Left lung (tissue), 10 donors: Measurements from ENCODE around the gene R3HDM4. TPM values are rescaled to one million over a fixed set of nuclear protein-coding genes. Genes with fewer than 3 reads are reported as not detected.

ENCODE experiments used
- ATAC-seq: fragments of 200-7000 bp; cut with Tn5 transposase; one replicate; pipeline ENCODE4 v1.9.1; 2020; ENCODE audit warnings: moderate library complexity
- DNase-seq, 4 donors: peaks; one replicate each; pipeline ENCODE4 v3.0.0-alpha.2; 2013 to 2020
- H3K27ac ChIP-seq, 2 donors: fragments of 200-600 bp; sonication (generic) in 1 of 2; one replicate each; pipeline versions ENCODE4 v1.5.0 to v1.8.0; 2020 to 2021
- H3K27me3 ChIP-seq, 2 donors: fragments of 200-600 bp; sonication (generic) in 1 of 2; one replicate each; pipeline versions ENCODE4 v1.5.0 to v1.8.0; 2020 to 2021
- H3K36me3 ChIP-seq, 2 donors: fragments of 200-600 bp; sonication (generic) in 1 of 2; one replicate each; pipeline versions ENCODE4 v1.5.0 to v1.8.0; 2020 to 2021
- H3K4me1 ChIP-seq, 2 donors: fragments of 200-600 bp; one replicate each; pipeline ENCODE4 v1.8.0; 2021
- H3K4me3 ChIP-seq, 2 donors: fragments of 200-600 bp; sonication (generic) in 1 of 2; one replicate each; pipeline versions ENCODE4 v1.5.0 to v1.8.0; 2020 to 2021; ENCODE audit warnings: mild to moderate bottlenecking in 1 of 2
- H3K9me3 ChIP-seq, 2 donors: fragments of 200-600 bp; sonication (generic) in 1 of 2; one replicate each; pipeline versions ENCODE4 v1.5.0 to v1.8.0; 2020 to 2021
- intact Hi-C, 2 donors: fragments of 100-400 bp; cut with DNase I; formaldehyde crosslinking; loops; one replicate each; pipeline versions ENCODE4 v1.11.2 to v1.14.2; 2022
- polyA plus RNA-seq, 6 donors: library from polyadenylated mRNA; unstranded; fragments of 120-200 nt; gene quantifications; one replicate each; pipeline ENCODE4 v1.2.1, GENCODE V29; 2013; ENCODE audit not compliant: insufficient read length in 6 of 6
- total RNA-seq, 2 donors: library from RNA; stranded (reverse); fragmentation: NEBNext Ultra II Directional; extraction: Animal tissue kit (Norgen Biotek cat#: 25700); gene quantifications; one replicate each; pipeline ENCODE4 v1.2.1, GENCODE V29; 2021
- TF ChIP-seq, protein P1 (sequence below), 2 donors: fragments of 200-600 bp; sonication (generic) in 1 of 2; IDR thresholded peaks; one replicate each; pipeline versions ENCODE4 v1.5.0 to v1.8.0; 2021; ENCODE audit warnings: antibody characterized with exemption in 2 of 2
- donor health status: DM: no; HTN: yes; CAD: no.
- donor health status: DM: no; HTN: no; CAD: no.

Gene R3HDM4
- total and polyA plus RNA-seq, 8 donors, result 28.8 to 66.3 (median 39.0) TPM

DNA sequence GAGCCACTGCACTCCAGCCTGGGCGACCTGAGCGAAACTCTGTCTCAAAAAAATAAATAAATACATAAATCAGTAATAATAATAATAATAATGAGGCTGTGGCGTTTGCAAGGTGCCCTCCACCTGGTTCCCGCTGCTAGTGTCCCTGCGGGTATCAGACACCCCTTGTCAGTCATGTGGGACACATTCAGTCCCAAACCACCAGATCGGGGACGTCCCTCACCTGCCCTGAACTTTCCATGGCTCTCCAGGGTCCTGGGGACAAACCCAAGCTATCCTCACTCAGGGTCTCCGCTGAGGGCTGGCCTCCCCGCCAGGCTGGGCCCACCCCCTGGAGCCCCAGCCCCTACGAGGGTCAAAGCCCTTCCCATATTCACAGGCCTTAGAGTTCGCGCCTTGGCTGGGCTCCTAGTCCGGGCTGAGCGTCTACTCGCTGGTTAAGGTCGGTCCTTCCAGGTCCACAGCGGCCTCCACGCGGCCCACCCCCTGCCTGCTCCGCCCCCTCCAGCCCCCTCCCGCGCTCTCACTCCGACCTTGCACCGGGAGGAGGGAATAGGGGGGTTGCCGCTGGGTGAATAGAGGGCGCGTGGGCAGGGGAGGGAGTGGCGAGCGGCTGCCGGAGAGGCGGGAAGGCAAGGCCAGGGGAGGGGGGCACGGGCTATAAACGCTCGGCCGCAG lies 3.8 kb upstream of the R3HDM4 start:
- DNase-seq, result no peak
- Histone ChIP-seq H3K27ac (no peak overlapping the region), H3K4me3 (peak overlapping the region in 1 of 2 donors; percentile 12), H3K4me1 (peaks cover 17 to 72% of the 10 kb centered on the region in 2 donors), H3K36me3 (no peaks in the 10 kb centered on the region), H3K27me3 (peaks cover 45 to 56% of the 10 kb centered on the region in 2 donors), H3K9me3 (no peaks in the 10 kb centered on the region)
- no peak for ATAC-seq
- TF ChIP-seq, protein P1, sequence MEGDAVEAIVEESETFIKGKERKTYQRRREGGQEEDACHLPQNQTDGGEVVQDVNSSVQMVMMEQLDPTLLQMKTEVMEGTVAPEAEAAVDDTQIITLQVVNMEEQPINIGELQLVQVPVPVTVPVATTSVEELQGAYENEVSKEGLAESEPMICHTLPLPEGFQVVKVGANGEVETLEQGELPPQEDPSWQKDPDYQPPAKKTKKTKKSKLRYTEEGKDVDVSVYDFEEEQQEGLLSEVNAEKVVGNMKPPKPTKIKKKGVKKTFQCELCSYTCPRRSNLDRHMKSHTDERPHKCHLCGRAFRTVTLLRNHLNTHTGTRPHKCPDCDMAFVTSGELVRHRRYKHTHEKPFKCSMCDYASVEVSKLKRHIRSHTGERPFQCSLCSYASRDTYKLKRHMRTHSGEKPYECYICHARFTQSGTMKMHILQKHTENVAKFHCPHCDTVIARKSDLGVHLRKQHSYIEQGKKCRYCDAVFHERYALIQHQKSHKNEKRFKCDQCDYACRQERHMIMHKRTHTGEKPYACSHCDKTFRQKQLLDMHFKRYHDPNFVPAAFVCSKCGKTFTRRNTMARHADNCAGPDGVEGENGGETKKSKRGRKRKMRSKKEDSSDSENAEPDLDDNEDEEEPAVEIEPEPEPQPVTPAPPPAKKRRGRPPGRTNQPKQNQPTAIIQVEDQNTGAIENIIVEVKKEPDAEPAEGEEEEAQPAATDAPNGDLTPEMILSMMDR (IDR thresholded peaks at IDR 0.05), result no peak
- intact Hi-C loops, result loop anchor here in 1 of 2 donors (5.0 kb wide), 2 partner anchors 59 to 149 kb away; partner anchors contain the start of gene CFD

GRCh38 chr19:912181-913079 lies 589 bp downstream of the R3HDM4 start:
- no peaks in the 10 kb centered on the region for H3K36me3 ChIP-seq
- H3K4me3 ChIP-seq, result peak overlapping the region; percentile 51 to 69
- TF ChIP-seq, protein P1 (IDR thresholded peaks at IDR 0.05), result no peak
- H3K27ac ChIP-seq, result peak overlapping the region; percentile 59 to 94
- peaks cover 7 to 15% of the 10 kb centered on the region in 2 donors for H3K27me3 ChIP-seq
- no peak for ATAC-seq
- intact Hi-C loops, result no loop called here
- no peaks in the 10 kb centered on the region for H3K9me3 ChIP-seq
- peaks cover 9 to 75% of the 10 kb centered on the region in 2 donors for H3K4me1 ChIP-seq
- no peak for DNase-seq

DNA sequence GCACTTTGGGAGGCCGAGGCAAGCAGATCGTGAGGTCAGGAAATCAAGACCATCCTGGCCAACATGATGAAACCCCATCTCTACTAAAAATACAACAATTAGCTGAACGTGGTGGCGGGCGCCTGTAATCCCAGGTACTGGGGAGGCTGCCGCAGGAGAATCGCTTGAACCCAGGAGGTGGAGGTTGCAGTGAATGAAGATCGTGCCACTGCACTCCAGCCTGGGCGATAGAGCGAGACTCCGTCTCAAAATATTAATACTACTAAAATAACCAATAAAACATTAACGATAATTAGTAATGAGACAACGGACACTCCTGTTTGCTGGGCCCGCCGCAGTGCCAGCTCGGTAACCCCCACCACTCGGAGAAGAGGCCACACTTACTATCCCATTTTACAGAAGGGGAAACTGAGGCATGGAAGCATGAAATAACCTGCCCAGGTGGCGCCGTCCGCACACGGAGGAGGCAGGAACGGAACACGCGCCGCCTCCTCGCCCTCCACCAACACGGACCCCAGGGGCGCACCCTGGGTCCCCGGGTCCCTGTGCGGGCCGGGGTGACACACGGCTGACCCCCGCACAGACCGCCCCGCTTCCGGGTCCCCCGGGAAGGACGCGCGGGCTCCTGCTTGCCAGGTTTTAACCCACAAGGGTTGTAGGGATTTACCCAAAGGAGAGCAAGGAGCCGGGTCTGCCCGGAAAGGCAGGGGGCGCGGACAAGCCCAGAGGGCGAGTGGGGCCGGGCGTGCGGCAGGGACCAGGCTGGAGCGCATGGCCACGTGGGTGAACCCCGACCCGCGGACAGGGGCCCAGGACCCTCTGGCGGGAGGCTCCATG lies 1.6 kb downstream of the R3HDM4 start:
- DNase-seq, result no peak
- H3K4me3 ChIP-seq, result peak overlapping the region in 1 of 2 donors; percentile 69
- ATAC-seq, result no peak
- peaks cover 0 to 5% of the 10 kb centered on the region in 2 donors for H3K27me3 ChIP-seq
- H3K36me3 ChIP-seq, result no peaks in the 10 kb centered on the region
- TF ChIP-seq, protein P1 (IDR thresholded peaks at IDR 0.05), result no peak
- H3K27ac ChIP-seq, result peak overlapping the region in 1 of 2 donors; percentile 37
- peaks cover 5 to 75% of the 10 kb centered on the region in 2 donors for H3K4me1 ChIP-seq
- no peaks in the 10 kb centered on the region for H3K9me3 ChIP-seq
- intact Hi-C loops, result no loop called here

DNA sequence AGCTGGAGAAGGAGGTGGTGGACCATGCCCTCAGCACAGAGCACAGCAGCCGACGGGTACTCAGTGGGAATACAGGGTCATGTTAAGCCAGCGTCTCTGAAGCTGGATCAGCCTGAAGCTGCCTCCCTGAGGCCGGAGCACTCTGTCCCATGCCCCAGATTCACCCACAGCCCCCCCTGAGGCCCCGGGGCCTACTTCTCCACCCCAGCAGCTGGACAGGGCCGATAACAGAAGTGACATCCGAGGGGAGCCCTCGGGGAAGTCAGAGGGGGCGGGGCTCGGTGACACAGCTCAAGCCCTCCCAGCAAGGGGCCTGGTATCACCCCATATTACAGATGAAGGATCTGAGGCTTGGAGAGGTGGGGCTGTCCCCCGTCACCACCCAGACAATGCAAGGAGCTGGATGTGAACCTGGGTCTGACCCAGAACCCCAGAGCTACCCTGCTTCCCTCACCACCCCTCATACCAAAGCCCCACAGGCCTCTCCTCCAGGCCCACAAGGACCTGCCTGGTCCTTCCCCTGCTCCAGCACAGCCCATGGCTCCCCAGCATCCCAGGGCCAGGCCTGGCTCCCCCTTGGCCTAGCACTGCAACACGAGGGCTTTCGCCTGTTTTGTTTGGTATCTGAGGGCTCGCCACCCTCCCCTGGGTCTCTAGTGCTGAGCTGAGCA lies 5.7 kb downstream of the R3HDM4 start:
- ATAC-seq, result no peak
- peak overlapping the region in 1 of 2 donors; percentile 4 for H3K4me3 ChIP-seq

More for the DNA sequence above, 5.7 kb downstream of the R3HDM4 start:
- DNase-seq, result no peak
- intact Hi-C loops, result no loop called here
- TF ChIP-seq, protein P1 (IDR thresholded peaks at IDR 0.05), result no peak
- Histone ChIP-seq H3K36me3 (peaks cover 0 to 14% of the 10 kb centered on the region in 2 donors), H3K27ac (peak overlapping the region in 1 of 2 donors; percentile 96), H3K27me3 (no peaks in the 10 kb centered on the region), H3K9me3 (no peaks in the 10 kb centered on the region), H3K4me1 (peaks cover 0 to 54% of the 10 kb centered on the region in 2 donors)
